NCI-H1417 treated with DMSO at 0.1 percent for 48 hours (cell line): ENCODE measurements around the gene GATC.
"Not testable (repeated sequence)": the region's sequence is repeated elsewhere in the genome, so short reads cannot be mapped to it uniquely, and the experiment has no call there.

ENCODE experiments used
- DNase-seq: peaks from one replicate; lab custom pipeline; 2025; lab: John Stamatoyannopoulos, UW

The GATC gene

GRCh38 chr12:120437735-120438494 lies 8.3 kb upstream of the GATC start, which contains the start of gene COX6A1:
COX6A1 (plus strand) TSS chr12:120438113; CDS start chr12:120438127, 14 bp downstream.
- DNase-seq, result peak; percentile 99

- DNase-seq, result no peak
Observed at GRCh38 chr12:120438495-120439198, 7.6 kb upstream of the GATC start.

- DNase-seq, result peak; percentile 3
Observed at GRCh38 chr12:120439646-120440247, 6.5 kb upstream of the GATC start.

- DNase-seq, result no peak
Observed at GRCh38 chr12:120444676-120445075, 1.6 kb upstream of the GATC start.

GRCh38 chr12:120446844-120447178 lies 567 bp downstream of the GATC start:
- not testable (repeated sequence) for DNase-seq

- DNase-seq, result no peak
Observed at GRCh38 chr12:120447992-120448391, 1.7 kb downstream of the GATC start.

GRCh38 chr12:120452524-120452923 lies 6.3 kb downstream of the GATC start:
- not testable (repeated sequence) for DNase-seq

GRCh38 chr12:120453060-120453750 lies 7.0 kb downstream of the GATC start:
- no peak for DNase-seq

GRCh38 chr12:120453977-120454376 lies 7.7 kb downstream of the GATC start:
- DNase-seq, result no peak

- DNase-seq, result no peak
Observed at GRCh38 chr12:120455302-120455701, 9.1 kb downstream of the GATC start.

GRCh38 chr12:120457133-120457532 lies 10.9 kb downstream of the GATC start:
- DNase-seq, result no peak

- DNase-seq, result no peak
Observed at GRCh38 chr12:120460157-120460556, 13.9 kb downstream of the GATC start.

- no peak for DNase-seq
Observed at GRCh38 chr12:120462099-120462640, 15.9 kb downstream of the GATC start.

GRCh38 chr12:120463712-120464111 lies 17.5 kb downstream of the GATC start:
- no peak for DNase-seq

GRCh38 chr12:120465756-120466155 lies 19.5 kb downstream of the GATC start:
- DNase-seq, result no peak

- DNase-seq, result no peak
Observed at GRCh38 chr12:120466560-120467315, 20.5 kb downstream of the GATC start.

GRCh38 chr12:120467439-120467838 lies 21.2 kb downstream of the GATC start:
- no peak for DNase-seq

GRCh38 chr12:120468325-120468820 lies 22.1 kb downstream of the GATC start:
- no peak for DNase-seq

- no peak for DNase-seq
Observed at GRCh38 chr12:120468821-120469449, 22.7 kb downstream of the GATC start.

- peak; percentile 66 for DNase-seq
Observed at GRCh38 chr12:120469450-120470149, 23.4 kb downstream of the GATC start, which contains the start of gene SRSF9. SRSF9 (minus strand) TSS chr12:120469748; CDS start chr12:120469609, 139 bp downstream.
